ENCODE data around the gene EIF4E1B.

Gene EIF4E1B

DNA sequence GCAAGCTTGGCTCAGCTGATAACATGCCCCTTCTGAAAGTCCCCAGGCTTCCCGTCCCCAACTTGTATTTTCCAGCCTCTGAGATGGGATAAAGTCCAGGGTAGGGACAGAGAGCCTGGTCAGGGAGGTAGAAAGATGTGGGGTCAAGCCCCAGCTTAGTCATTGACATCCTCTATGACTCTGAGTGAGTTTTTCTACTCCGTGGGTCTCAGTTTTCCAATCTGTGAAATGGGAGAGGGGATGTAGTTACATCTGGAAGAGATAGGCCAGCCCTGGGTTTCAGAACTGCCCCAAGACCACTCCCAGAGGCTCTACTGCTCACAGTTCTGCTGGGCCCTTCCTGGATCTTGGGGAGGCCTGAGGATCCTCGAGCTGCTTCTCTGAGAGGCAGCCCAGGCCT, 23.6 kb upstream of the EIF4E1B start:
- no peak for DNase-seq

GRCh38 chr5:176608142-176608705, 22.3 kb upstream of the EIF4E1B start:
- no peak for DNase-seq

DNA sequence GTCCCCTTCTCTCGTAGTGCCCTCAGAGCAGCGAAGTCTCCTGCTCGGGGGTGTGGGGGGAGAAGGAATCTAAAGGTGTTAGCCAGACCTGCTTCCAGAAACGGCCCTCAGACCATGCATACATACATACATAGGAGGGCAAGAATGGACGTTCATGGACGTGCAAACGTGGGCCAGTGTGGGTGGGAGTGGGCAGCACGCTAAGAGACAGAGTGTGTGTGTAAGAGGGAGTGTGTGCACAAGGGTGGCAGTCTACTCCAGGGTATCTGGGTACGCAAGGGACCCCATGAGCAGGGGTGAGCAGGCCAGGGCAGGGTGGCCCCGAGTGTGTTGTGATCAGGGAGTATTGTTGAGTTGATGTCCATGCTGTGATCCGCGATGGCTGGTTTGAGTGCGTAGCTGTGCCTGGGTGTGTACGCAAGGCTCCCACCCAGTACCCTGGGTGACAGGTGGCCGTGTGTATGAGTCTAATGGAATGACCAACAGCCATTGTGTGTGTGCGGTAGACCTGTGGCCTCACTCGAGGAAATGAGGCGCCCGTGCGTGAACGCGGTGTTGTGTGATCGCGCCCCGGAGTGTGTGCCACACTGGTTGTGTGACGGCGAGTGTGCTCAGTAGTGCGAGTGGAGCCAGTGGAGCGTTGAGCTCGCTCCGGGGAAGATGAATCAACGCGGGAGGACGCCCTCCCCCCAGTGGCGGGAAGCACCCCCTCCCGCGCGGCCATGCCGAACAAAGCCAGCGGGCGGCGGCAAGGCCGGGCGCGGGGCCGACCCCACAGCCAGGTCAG, 21.3 kb upstream of the EIF4E1B start:
- DNase-seq: no peak

DNA sequence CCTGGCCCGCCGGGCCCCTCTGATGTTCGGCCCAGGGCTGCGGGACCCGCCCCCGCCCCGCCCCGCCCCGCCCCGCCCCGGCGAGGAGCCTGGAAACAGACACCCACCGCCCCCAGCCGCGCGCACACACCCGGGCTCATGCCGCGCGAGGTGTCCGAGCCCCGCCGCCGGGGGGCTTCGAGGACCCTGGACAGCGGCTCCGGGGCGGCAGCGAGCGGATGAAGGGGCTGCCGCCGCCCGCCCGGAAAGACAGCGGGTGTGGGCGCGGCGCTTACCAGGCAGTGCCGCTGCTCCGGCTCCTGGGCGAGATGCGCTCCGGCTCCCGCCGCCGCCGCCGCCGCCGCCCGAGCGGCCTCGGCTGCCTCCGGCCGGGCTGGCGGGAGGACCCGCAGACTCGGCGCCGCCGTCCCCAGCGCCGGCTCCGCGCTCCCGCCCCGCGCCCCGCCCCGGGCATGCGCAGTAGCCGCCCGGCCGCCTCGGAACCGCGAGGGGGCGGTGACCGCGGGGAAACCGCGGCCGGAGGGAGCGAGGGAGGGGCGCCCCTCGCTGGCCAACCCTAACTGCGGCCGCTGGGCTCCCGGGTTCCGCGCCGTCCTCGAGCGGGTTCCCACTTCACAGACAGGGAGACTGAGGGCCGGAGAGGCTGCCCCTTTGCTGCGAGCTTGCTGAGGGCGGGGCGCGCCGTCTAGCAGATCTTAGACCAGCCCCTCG, 20.6 kb upstream of the EIF4E1B start, which contains the start of gene GPRIN1:
Gene GPRIN1 (minus strand): TSS at position 433 of the 711 bp plus-strand sequence. CDS start 10,322 bp downstream, outside the sequence.
- DNase-seq: peak; percentile 39 to 80

- DNase-seq: peak; percentile 5 to 6
These were observed 20.1 kb upstream of the EIF4E1B start for GRCh38 chr5:176610435-176610773.

- DNase-seq: no peak
These were observed 19.0 kb upstream of the EIF4E1B start for GRCh38 chr5:176611435-176611834.

DNA sequence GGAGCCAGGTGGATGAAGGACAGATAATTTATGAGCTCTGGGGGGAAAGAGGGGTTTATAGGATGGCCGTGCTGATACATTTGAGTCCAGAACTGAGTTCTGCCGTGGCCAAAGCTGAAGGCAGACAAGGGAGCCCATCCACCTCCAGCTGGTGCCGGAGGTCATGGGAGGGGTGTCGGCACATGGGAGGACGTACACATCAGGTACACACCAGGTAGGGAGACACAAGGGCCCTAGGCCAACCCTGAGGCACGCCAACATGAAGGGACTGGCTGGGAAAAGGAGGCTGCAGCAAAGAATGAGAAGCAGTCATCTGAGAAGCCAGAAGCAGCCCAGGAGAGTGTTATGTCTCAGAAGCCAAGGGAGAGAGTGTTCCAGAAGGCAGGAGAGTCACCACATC, 18.5 kb upstream of the EIF4E1B start:
- no peak for DNase-seq

GRCh38 chr5:176612855-176613254, 17.6 kb upstream of the EIF4E1B start:
- no peak for DNase-seq

- no peak for DNase-seq
These were observed 15.5 kb upstream of the EIF4E1B start for GRCh38 chr5:176614805-176615478.

- no peak for DNase-seq
These were observed 14.0 kb upstream of the EIF4E1B start for GRCh38 chr5:176616511-176616910.

DNA sequence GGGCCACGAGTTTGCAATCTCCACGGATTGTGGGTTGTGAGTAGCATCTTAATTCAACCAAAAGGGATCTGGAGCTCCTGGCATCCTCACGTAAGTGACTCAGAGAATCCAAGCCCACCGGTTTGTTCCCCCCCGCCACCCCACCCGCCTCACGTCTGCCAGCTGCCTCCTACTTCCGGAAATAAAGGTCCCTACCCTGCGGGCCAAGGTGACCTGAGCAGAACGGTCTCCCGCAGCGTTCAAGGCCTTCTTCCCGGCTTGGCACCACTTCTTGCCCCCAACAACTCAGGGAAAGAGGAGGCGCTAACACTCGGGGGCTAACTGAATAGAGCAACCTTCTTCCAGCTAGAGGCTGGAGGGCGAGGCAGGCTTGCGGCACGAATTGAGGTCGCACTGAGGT, 11.7 kb upstream of the EIF4E1B start:
- no peak for DNase-seq

- peak; percentile 72 to 77 for DNase-seq
These were observed 11.3 kb upstream of the EIF4E1B start for GRCh38 chr5:176619203-176619568.

DNA sequence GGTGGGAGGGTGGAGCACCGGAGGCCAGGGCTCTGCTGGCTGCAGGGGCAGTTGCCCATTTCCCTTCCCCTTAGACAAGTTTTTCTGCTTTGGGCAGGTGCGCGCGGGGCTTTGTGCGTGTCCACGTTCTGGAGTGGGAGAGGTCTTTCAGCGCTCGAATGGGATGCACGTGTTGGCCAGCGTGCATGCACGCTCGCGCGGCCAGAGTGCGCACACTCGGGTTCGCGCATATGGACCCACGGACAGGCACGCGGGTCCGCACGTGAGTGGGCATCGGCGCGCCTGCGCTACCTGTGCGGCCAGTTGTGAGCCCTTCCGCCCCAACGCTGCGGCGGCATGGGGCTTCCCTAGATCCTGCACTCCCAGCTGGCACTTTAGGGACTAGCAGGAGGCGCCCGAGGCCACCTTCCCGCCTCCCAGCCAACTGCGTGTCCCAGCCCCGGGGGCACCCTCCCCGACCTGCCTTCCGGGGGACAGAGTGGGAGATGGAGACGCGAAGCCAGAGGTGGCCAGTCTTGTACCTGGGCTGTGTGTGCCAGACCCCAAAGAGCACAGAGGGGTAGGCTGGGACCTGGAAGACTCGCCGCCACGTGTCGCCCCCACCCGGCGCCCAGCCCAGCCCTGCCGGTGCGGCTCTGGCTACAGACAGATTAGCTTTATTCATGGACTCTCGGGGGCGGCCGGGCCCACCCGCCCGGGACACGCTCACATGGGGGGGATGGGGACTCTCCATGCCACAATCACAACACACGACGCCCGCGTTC, 10.7 kb upstream of the EIF4E1B start:
- no peak for DNase-seq

DNA sequence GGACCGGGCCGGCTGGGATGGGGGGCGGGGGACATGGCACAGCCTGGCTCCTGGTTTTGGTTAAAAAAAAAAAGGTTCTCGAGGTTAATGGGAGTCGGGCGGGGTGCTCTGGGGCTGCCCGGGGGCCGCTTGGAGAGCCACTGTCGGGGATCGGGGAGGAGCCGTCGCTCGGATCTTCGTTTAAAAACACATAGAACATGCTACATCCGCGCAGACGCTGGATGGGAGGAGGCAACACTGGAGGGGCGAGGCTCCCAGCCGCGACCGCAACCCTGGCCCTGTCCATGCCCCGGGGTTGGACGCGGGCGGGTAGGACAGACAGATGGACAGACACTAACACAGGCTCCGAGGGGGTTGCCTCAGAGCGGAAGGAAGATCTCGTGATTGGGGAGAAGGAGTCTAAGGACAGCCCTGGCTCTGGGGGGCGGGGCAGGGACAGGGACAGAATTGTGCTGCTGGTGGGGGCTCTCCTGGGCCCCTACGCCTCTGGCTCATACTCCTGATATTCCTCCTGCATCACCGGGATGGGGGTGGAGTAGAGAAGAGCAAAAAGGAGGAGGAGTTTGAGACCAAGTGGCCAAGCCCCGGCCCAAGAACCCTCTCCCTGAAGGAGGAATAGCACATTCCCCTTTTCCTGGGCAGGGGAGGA, 10.0 kb upstream of the EIF4E1B start:
- DNase-seq: no peak

- DNase-seq: no peak
These were observed 8.8 kb upstream of the EIF4E1B start for GRCh38 chr5:176621661-176622079.

GRCh38 chr5:176624142-176624541, 6.3 kb upstream of the EIF4E1B start:
- DNase-seq: no peak

GRCh38 chr5:176624938-176625337, 5.5 kb upstream of the EIF4E1B start:
- DNase-seq: no peak

DNA sequence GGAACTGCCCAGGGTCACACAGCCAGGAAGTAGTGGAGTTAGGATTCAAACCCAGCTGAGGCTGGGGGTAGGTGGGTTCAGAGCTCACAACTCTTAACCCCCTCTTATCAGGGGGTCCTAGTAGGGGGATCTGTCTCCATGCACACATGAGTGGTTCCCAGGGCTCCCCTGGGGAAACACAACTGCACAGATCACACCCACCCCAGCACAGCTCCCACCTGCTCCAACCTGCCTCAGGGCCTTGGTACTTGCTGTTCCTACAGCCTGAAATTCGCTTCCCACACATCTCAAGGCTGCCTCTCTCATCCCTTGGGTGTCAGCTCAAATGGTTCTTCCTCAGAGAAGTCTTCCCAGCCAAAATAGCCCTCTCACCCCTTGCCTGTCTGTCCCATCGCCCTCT, 5.0 kb upstream of the EIF4E1B start:
- DNase-seq: no peak

DNA sequence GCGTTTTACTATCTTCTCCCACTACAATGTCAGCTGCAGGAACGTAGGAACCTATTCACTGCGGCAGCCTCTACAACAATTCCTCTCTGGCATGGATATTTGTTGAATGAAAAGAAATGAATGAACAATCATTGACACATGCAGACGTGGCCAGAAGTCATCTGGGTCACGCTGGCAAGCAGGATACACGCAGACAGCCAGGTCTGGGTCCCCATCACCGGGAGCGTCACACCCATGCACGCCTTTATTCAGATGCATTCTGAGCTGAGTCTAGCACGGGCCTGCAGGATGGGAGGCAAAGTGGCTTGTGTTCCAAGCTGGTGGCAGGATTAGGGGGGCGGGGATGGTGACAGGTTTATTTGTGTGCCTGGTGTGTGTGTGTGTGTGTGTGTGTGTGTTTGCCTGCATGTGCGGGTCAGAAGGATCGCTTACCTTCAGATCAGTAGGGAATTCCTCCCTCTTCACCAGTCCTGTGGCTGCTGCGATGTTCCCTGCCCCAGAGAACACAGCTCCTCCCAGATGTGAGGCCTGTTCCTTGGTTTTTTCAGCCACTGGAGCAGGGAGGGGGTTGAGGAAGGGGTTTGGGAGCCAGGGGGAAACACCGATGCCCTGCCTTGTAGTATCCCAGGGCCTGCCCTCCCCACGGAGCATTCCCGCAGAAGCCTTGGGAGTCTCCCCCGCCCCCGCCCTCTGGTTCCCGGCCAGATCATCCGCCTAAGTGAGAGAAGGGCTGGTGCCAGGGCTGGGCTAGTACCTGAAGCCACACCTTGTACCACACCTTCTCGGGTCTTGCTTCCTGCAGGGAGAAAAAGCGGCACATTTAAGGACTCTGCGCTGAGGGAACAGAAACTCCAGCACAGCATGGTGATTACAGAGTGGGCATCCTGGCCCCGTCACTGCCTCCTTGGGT, 4.3 kb upstream of the EIF4E1B start:
- DNase-seq: no peak

- no peak for DNase-seq
These were observed 3.6 kb upstream of the EIF4E1B start for GRCh38 chr5:176626876-176627236.

GRCh38 chr5:176627582-176627981, 2.9 kb upstream of the EIF4E1B start:
- no peak for DNase-seq

Data from NCI-H1930 (cell line).